Activated CD8-positive, alpha-beta memory T cell treated with anti-CD3 and anti-CD28 coated beads for 48 hours (primary cell): ENCODE data around the gene ZDHHC11.
"Not testable (repeated sequence)": the region's sequence is repeated elsewhere in the genome, so short reads cannot be mapped to it uniquely, and the experiment has no call there.

Experiments
- DNase-seq, 3 experiments: peaks; one replicate each; pipeline ENCODE4 v3.0.0-alpha.2; 2020; ENCODE audit warnings: low read depth in 2 of 3, low spot score in 2 of 3

Gene ZDHHC11

DNA sequence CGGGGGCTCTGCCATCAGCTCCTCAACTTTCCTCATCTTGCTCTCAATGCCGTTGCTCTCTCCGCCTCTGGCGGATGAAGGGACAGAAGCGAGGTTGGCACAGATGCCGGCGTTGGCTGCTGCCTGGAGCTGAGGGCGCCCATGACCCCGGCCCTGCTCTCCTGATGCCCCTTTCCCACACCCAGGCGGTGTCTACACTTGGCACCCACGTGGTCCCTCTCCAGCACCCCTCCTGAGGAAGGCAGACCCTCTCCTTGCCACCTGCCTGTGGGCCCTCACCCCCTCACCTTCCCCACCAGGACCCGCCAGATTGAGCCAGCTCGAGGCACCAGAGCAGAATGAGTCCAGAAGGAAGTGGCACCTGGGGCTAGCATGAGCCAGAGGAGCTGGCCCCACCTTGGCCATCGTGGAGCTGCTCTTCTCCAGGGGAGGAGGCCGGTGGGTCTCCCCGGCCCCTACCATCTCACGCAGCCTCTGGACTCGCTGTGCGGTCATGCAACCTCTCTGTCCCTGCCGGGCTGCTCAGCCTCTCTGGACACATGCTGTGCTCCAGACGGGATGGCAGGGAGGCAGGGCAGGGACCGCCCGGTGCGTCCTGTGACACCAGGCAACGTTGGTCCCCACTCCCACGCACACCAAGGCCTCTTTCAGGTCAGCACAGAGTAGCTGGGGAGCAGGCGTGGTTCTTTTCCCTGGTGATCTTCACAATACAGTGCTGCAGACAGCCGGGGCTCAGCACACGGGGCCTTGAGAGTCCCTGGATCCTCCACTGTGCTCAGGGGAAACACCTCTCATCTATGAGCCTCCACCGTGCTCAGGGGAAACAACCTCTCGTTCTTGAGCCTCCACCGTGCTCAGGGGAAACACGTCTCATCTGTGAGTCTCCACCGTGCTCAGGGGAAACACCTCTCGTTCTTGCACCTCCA is 4.8 kb downstream of the ZDHHC11 start:
- not testable (repeated sequence) for DNase-seq

DNA sequence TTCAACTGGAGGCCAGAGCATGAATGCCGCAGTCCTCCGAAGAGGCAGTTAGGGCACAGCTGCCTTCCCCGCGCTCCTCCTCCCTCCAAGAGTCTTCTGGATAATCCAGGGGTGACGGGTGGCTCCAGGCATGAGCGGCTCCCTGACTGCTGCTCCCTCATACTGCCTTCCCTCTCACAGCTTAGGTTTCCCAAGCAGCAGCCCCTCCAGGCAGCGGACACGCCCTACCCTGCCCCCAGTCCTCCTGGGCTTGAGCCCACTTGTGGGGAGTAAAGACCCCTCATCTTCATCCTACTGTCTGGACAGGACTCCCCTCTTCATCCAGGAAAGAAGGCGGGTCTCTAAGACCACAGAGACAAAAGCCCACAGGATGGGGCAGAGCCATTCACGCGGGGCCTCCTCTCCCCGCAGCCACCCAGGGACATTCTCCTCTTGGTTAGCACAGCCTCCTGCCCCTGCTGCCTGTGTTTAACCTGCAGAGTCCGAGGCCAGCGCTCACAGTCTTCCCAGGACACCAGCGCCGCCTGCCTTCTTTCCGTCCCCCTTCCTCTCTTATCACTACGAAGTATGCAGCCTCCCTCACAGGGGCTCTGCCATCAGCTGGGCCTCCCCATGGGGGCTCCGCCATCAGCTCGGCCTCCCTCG is 5.6 kb downstream of the ZDHHC11 start:
- not testable (repeated sequence) for DNase-seq

DNA sequence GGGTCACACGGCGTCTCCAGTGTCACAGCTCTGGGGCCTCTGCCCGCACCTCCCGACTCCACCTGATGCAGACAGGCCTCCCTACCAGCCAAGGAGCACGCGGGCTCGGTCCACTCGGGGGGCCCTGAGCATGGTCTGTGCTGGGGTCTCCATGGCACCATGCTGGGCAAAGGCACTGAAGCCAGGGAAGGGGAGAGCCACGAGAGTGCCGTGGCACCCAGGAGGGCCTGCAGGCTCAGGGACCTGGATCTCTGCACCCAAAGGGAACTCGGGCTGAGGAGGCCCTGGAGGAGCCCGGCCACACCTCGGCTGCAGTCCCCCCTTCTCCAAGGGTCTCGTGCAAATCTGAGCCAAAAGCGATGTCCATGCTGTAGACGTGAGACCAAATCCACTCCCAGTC is 6.4 kb downstream of the ZDHHC11 start:
- DNase-seq, result not testable (repeated sequence)

DNA sequence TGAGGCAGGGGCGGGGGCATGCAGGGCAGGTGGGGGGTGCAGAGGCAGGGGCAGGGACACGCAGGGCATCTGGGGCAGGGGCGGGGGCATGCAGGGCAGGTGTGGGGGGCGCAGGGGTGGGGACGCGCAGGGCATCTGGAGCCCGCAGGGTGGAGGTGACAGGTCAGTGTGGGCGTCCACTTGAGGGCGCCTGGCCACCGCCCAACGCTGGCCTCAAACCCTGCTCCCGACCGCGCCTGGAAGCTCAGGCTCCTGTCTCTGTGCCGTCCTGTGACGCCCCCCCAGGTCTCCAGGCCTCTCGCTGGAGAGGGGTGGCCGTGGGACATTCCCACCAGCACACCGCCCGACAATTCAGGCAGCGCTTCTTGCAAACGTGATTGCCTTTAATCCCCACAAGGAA is 6.9 kb downstream of the ZDHHC11 start:
- DNase-seq, result not testable (repeated sequence)

DNA sequence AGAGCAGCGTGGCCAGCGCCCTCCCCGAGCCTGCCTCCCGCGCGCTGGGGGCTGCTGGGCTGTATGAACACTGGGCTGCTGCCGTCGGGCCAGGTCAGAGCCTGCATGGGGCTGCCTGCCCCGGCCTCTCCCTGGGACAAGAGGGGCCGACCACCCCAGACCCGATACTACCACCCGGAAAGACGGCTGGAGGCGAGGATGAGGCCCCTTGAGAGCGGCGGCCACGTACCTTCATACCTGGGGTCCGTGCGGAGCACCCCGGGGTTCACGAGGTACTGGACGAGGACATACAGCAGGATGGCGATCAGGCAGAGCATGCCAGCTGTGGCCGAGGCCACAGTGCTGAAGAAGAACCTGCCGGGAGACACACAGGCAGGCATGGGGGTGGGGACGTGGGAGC is 7.4 kb downstream of the ZDHHC11 start:
- DNase-seq, result not testable (repeated sequence)

DNA sequence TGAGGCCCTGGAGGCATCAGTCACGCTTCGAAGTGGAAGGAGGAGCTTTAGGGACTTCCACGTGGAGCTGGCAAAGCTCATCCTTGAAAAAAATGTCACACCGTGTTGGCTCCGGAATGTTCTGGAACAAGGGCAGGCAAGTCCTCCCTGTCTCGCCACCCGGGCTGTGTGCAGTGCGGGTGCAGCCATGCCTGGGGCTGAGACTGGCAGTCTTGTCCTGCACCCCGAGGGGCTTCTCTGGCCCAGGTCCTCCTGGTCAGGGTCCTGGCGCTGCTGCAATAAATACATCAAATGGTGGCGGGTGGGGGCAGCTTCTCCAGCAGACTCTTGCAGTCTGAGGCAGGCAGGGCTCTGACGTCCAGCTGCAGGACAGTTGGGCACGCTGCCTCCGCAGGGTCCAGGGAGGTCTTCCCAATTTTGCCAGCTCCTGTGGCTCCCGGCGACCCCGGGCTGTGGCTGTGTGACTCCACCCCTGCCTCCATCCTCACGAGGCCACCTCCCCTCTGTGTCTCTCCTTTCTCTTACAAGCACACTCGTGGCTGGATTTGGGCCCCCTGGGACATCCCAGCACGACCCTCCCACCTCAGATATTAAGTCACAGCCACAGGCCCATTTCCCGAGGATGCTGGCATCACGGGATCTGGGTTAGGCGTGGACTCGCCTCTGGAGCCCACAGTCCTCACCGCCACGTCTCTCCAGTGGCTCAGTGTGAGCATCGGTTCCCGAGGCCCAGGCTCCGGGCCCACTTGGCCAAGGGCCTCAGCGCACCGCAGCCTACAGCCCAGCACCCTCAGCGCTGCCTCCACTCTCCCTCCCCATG is 8.2 kb downstream of the ZDHHC11 start:
- not testable (repeated sequence) for DNase-seq

DNA sequence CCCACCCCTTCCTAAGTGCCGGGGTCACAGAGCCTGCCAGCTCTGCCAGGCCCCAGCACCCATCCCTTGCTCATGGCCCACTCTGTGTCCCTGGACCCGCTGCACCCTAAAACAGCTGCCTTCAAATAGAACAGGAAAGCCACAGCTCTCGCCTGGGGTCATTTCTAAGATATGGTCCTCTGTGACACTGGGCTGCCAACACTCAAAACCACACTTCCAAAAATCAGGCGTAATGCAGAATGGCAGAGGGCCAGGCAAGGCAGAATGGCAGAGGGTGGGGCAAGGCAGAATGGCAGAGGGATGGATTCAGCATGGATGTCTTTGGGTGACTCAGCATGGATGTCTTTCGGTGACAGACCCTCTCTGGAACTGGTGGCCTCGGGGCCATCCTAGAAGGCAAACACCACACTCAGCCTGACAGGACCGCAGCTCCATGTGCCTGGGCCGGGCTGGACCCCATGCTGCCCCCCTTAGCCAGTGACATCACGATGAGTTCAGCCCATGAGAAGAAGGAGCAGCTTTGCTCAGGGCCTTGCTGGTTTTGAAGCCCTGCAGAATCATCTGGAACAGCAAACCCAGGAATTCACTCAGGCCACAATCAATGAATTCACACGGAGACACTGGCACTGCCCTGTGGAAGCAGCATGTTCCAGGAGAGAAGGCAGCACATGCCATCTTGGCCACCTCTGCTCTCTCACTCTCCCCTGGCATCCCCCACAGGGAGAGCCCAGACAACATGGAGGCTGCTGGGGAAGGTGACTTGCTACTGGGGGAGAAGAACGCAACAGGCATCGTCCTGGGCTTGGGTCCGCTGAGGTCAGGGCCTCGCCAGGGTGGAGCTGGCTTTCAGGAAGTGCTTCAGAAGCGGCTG is 9.0 kb downstream of the ZDHHC11 start:
- not testable (repeated sequence) for DNase-seq

DNA sequence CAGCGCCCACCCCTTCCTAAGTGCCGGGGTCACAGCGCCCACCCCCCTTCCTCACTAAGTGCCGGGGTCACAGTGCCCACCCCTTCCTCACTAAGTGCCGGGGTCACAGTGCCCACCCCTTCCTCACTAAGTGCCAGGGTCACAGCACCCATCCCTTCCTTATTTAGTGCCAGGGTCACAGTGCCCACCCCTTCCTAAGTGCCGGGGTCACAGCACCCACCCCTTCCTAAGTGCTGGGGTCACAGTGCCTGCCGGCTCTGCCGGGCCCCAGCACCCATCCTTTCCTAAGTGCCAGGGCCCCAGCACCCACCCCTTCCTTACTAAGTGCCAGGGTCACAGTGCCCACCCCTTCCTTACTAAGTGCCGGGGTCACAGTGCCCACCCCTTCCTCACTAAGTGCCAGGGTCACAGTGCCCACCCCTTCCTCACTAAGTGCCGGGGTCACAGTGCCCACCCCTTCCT is 9.8 kb downstream of the ZDHHC11 start:
- not testable (repeated sequence) for DNase-seq

DNA sequence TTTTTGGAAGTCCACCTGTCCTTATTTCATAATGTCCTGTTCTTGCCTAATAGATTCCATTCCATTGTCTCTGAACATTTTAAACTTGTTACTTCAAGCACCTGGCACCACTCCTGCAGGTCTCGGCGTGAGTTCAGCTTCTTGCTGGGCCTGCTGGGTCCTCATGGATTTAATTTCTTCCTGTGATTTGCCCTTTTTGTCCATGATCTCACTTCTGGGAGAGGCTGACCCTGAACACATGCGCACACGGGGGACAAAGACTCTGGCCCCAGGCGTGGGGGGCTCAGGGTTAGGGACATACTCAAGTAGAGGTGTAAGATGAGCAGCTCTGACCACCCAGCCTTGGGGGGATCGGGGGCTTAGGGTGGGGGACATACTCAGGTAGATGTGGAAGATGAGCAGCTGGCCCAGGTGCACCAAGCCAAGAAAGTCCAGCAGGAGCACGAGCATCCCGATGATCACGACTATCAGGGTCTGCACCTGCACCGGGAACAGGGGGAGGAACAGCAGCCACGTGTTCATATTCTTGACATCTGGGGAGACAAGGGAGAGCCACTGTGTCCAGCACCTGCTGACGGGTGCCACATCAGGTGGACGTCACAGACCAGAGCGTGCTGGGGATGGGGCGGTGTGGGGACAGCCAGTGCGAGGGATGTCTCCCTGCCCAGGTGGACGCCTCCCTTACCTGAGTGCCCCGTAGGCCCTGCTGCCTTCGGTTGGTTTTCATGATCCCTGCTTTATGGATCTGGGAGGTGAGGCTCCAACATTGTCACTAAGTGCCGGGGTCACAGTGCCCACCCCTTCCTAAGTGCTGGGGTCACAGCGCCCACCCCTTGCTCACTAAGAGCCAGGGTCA is 10.4 kb downstream of the ZDHHC11 start:
- DNase-seq, result not testable (repeated sequence)

DNA sequence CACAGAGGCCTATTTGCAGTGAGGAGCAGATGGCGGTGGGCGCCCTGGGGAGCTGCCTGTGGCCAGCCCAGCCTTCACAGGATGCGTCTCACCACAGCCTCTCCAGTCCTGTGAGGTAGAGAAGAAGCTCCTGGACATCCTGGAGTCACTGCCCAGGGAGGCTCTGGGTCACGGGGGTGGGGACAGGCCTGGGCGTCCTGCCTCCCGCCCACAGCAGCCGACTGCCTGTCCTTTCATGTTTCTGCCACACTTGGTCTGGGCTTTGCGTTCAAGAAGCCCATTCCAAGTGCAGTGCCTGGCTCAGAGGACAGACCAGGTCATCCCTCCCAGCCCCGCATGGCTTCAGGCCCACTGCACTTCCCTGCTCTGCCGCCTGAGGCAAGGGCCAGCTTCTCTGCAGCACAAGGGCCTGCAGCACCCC is 12.3 kb downstream of the ZDHHC11 start:
- not testable (repeated sequence) for DNase-seq

DNA sequence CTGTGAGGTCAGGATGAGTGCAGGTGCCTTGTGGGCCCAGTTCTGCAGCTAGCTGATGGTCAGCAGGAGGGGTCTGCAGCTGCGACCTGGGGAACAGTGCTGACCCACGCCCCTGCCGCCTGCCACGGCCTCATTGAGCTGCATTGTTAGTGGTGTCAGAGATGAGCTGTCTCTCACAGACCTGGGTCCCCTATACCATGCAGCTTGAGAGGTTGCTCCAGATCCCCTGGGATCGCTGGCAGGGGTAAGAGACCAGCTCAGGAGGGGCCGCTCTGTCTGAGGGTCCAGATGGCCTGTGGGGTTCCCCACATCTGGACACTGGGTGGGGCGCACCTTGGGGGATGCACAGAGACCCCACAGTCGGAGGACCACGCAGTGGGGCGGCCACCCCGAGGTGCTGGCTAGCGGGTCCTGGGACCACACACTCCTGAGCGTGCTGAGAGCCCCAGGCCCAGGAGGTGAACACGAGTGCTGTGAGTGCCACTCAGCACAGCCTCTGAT is 13.1 kb downstream of the ZDHHC11 start:
- not testable (repeated sequence) for DNase-seq

DNA sequence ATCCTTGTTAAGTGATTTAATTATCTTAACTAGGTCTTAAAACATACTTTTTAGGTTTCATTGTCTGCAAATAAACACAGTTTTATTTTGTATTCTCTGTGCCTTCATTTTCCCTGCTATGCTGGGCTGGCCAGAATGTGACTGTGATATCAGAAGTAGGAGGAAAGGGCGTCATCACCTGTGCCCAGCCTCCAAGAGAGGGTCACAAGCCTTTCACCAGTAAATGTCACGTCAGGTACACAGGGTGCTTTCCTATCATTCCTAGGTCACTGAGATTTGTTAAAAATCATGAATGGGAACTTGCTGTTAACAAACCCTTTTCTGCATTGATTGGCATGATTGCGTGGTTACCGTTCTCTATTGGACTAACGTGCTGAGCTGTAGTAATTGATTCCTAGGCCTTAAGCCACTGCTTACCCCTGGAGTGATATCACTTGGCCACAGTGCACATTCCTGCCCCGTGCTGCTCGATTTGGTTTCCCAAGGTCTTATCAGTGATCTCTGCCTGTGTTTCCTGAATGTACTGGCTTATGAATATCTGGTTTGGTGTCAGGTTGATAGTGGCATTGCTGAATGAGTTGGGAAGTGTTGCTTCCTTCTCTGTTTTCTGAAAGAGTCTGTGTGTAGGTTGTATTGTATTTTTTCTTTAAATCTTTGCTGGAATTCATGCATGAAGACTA is 14.7 kb downstream of the ZDHHC11 start:
- not testable (repeated sequence) for DNase-seq

DNA sequence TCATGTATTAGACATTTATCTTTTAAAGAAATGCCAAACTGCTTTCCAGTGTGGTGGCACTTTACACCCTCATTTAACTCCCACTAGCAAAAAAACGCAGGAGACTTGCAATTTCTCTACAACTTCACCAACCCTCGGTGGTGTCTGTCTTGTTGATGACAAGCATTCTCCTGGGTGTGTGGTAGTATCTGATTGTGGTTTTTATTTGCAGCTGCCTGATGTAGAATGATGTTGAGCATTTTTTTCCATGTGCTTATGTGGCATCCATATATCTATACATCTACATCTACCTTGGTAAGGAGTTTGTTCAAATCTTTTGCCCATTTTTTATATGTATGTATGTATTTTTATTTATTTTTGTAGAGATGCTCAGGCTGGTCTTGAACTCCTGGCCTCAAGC is 16.8 kb downstream of the ZDHHC11 start:
- DNase-seq, result not testable (repeated sequence)

DNA sequence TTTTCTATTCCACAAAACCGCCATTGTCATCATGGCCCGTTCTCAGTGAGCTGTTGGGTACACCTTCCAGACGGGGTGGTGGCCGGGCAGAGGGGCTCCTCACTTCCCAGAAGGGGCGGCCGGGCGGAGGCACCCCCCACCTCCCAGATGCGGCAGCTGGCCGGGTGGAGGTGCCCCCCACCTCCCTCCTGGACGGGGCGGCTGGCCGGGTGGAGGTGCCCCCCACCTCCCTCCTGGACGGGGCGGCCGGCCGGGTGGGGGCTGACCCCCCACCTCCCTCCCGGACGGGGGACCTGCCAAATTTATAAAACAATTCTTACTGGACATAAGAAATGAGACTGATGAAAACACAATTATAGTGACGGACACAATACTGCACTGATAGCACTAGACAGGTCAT is 22.6 kb downstream of the ZDHHC11 start:
- DNase-seq, result not testable (repeated sequence)

DNA sequence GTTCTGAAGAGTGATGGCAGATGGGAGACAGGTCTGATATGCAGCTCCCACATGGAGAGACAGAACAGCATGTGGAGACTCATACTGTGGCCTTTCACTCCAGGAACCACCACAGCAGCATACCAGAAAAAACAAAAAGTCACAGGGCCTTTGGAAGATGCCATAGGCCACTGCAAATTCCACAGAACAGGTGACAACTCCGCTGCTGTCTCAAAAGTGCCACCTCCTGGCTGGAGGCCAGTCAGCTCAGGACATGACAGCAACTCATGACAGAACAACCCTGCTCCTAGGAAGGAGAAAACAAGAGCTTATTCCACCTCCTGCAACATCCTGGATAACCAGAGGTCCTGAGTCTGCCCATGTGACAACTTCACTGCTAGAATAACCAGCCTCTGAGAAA is 25.2 kb downstream of the ZDHHC11 start:
- not testable (repeated sequence) for DNase-seq

DNA sequence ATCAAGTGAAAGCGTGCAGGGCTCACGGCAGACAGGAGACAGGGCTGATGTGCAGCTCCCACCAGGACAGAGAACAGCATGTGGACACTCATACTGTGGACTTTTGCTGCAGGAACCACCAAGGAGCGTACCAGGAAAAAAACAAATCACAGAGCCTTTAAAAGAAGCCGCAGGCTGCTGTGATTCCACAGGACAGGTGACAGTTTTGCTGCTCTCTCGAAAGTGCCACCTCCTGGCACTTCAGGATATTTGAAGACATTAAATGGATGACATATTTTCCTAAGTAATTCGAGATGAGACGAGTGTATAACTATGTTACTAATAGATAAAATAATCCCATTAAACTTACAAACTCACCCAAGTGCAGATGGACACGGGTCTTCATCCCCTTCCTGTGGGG is 29.3 kb downstream of the ZDHHC11 start:
- no peak for DNase-seq

DNA sequence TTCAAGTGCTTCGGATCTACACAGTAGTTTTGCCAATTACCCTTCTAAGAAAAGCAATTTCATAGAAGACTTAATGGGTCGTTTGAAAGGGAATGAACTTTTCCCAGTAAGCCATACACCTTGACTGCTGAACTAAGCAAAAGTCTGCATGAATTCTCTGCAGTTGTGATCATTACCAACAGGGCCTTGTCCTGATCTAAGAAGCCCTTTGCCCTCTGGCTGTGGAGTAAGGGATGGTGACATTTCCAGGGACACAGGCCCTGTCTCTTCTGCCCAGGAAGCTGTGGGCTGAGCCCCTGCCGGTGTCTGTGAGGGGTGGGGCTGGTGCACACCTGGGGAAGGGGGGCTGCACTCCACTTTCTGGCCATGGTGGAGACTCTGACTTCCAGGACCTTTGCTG is 30.5 kb downstream of the ZDHHC11 start:
- no peak for DNase-seq

DNA sequence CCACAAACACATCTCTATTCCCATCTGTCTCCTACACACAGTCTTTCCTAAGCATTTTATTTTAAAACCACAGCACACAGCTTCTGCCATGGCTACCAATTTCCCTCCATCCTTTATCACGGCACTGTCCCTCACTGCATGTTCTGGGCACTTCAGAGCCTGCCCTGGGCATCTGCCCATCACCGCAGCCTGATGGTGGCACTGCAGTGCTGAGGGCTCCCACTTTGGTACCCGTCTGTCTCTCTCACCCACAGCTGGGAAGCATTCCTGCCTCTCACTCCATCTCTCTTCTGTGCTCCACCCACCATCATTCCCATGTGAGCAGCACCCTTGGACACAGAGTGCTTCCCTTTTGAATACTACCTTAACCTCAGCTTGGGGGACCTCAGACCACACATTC is 31.7 kb downstream of the ZDHHC11 start:
- DNase-seq, result no peak

DNA sequence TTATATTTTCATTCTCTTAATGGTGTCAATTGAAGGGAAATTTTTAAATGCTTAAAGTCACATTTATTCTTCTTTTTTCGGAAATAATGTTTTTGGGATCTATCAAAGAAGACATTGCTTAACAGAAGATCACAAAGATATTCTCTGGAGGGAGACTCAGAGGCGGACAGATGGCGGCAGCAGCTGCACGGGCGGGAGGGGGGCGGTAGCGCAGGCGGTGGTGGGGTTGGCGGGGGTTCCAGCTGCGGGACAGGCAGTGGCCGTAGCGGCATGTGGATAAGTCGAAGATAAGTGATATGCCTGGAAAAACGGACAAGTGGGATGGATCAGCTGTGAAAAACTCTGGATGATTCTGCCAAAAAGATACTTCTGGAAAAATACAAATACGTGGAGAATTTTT is 34.6 kb downstream of the ZDHHC11 start:
- DNase-seq, result no peak
